Measurements from ENCODE around the gene BCKDHA.

DNA sequence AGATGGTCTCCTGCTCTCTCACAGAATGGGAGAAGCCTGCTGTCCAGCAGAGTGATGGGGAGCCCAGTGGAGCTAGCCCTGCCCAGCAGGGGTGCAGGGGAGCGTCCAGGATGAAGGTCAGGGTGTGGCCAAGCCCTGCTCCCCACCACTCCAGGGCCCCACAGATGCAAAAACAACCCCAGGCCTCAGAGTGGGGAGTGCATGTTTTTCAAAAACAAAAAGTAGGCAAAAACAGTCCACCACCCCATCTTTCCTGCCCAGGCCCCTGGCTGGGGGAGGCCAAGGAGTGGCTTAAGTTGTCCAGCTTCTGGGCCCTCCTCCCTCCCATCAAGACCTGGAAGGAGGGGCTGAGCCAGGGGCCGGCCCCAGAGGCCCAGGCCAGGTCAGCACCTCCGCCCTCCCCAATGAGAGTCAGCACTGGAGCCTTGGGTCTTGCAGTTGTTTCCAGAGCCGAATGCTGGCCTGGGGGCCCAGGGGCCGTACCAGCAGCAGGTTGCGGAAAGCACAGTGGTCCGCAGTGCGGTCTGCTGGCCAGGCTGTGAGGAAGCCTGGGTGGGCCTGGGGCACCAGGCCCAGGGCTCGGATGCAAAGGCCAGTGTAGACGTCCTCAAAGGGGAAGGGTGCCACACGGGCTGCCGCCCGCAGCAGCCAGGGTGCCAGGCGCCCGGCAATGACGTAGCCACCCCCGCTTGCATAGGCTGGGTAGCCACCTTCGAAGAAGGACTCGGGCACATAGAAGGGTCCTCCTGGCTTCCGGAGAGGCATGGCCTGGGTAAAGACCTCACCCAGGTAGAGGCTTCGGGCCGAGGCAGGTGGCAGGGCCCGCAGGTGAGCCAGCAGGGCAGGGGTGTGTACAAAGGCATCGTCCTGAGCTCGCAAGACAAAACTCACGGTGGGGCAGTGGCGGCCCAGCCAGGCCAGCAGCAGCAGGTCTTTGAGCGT, 27.8 kb downstream of the BCKDHA start:
- TF ChIP-seq, protein P1, sequence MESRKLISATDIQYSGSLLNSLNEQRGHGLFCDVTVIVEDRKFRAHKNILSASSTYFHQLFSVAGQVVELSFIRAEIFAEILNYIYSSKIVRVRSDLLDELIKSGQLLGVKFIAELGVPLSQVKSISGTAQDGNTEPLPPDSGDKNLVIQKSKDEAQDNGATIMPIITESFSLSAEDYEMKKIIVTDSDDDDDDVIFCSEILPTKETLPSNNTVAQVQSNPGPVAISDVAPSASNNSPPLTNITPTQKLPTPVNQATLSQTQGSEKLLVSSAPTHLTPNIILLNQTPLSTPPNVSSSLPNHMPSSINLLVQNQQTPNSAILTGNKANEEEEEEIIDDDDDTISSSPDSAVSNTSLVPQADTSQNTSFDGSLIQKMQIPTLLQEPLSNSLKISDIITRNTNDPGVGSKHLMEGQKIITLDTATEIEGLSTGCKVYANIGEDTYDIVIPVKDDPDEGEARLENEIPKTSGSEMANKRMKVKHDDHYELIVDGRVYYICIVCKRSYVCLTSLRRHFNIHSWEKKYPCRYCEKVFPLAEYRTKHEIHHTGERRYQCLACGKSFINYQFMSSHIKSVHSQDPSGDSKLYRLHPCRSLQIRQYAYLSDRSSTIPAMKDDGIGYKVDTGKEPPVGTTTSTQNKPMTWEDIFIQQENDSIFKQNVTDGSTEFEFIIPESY (IDR thresholded peaks at IDR 0.05; ENCODE audit: borderline replicate concordance, low read depth), result no peak
- TF ChIP-seq, protein P2, sequence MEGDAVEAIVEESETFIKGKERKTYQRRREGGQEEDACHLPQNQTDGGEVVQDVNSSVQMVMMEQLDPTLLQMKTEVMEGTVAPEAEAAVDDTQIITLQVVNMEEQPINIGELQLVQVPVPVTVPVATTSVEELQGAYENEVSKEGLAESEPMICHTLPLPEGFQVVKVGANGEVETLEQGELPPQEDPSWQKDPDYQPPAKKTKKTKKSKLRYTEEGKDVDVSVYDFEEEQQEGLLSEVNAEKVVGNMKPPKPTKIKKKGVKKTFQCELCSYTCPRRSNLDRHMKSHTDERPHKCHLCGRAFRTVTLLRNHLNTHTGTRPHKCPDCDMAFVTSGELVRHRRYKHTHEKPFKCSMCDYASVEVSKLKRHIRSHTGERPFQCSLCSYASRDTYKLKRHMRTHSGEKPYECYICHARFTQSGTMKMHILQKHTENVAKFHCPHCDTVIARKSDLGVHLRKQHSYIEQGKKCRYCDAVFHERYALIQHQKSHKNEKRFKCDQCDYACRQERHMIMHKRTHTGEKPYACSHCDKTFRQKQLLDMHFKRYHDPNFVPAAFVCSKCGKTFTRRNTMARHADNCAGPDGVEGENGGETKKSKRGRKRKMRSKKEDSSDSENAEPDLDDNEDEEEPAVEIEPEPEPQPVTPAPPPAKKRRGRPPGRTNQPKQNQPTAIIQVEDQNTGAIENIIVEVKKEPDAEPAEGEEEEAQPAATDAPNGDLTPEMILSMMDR (IDR thresholded peaks at IDR 0.05), result no peak
- no peak for TF ChIP-seq YY1 (IDR thresholded peaks at IDR 0.05; ENCODE audit: low read depth)
- TF ChIP-seq JUND (IDR thresholded peaks at IDR 0.05), result no peak
- no peak for TF ChIP-seq POLR2AphosphoS5 (IDR thresholded peaks at IDR 0.05; ENCODE audit: low read depth, low read length)
